HG03520 (cell line): ENCODE measurements around the gene FTHL17.
A peak's percentile ranks its signal among the peaks of the same experiment; 100 is the strongest.

Experiments used
- ATAC-seq: cut with Tn5 transposase; IDR thresholded peaks from one replicate; pipeline ENCODE4 v1.9.1; 2021; ENCODE audit warnings: mild to moderate bottlenecking, moderate library complexity; ENCODE audit not compliant: unreplicated experiment

Gene FTHL17

DNA sequence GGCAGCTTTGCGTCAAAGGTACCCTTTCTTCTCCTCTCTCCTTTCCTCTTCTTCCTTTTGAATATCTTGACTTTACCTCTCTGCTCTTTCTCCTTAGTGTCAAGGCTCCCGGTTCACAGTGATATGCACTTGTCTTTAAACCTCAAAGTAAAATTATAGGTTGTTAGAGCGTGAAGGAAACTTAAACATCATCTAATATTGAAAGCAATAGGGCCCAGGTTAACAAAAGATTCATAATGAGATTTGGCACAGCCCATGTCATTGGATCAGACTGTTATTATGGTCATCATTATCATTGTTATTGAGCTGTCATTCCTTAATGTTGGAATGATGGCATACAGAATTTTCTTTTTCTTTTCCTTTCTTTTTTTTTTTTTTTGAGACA is 32.5 kb downstream of the FTHL17 start:
- no peak for ATAC-seq

DNA sequence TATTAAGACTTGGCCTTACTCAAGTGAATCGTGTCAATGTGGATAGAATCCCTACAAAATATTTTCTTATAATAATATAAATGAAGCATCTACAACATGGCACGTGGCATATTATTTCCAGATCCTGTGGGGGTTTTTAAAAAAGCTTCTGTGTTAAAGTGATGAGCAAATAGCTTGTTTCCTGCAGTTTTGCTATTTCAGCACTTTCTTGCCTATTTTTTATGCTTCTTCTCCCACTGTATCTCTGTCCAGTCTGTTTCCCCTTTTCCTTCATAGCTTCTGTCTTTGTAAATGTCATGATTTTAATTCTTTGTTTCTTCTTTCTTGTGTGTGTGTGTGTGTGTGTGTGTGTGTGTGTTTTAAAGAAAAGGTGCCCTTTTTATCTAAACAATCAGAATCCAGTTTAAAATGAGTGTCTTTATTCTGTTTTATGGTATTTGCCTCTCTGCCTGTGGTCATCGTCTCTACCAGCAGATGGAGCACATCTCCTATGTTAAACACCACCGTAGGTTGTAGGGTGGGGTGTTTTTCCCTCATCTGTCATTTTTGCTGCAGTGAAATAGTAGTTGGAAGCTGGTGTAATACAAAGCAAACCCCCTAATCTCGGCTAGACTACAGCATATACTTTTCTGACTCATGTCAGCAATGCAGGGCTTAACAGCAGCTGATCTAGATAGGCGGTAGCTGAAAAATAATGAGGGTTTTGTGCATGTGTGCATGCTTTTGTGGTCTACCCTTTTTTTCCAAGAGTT is 33.1 kb downstream of the FTHL17 start:
- peak; percentile 82 for ATAC-seq

DNA sequence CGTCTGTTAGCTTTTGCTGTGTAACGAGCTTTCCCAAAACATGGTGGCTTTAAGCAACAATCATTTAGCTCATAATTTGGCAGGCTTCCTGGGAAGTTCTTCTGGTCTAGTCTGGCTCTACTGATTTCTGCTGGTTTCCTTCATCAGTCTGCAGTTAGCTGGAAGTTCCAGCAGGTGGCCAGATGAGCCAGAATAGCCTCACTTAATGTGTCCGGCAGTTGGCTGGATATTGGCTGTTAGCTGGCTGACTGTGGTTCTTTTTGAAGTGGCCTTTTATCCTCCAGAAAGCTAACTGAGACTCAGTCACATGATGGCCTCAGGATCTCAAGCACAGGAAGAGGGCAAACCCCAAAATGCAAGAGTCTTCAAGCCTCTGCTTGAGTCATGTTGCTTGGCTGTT is 34.9 kb downstream of the FTHL17 start:
- peak; percentile 73 for ATAC-seq

DNA sequence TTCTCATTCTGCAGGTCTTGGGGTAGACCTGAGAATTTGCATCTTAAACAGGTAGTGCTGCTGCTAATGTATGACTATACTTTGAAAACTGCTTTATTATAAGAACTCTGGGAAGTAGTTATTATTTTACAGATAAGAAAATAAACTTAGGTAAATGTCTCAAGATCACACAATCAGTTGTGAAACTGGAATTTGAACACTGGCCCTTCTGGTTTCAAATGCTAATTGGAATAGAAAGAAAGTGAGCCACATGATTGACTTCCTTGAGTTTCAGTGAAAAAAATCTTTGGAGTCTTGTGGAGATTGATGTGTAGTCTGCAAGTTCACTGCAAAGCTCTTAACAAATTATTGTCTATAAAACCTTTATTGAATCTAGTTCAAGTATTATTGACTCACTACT is 44.5 kb downstream of the FTHL17 start:
- ATAC-seq = no peak

DNA sequence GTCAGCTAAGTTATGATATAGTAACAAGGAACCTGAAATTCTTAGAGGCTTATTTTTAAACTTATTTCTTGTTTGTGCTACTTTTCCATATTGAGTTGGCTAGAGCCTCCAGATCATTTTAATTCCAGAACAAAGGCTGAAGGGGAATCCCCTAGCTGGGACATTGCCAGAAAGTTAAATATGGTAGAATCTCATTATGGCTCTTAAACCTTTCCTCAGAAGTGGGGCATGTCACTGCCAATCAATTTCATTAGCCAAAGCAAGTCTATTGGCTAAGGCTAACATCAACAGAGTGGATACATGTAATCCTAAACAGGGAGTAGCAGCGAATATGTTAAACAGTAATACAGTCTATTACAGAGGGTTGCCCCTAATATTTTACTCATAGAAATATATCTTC is 47.0 kb downstream of the FTHL17 start:
- ATAC-seq = no peak

DNA sequence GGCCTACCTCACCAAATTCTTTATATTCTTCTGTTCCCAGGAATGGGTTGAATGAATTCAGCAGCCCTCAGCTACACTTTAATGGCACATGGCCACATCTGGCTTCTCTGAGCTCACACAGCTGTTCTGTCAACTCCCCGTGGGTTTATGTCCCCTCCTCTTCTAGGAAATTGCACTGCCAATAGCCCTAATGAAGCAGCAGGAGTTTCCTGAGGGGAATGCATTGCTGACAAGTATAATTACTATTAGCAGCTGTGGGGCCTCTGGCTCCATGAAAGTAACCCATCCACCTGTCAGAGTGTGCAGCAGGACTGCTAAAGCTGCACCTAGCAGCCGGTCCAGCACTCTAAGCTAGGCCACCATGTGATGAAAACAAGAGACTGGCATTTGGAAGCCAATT is 50.3 kb downstream of the FTHL17 start:
- no peak for ATAC-seq
